IMR-90 (cell line): ENCODE measurements around the gene INHBC. TPM values are rescaled to one million over a fixed set of nuclear protein-coding genes. Genes with fewer than 3 reads are reported as not detected.

Experiments used
- ATAC-seq: fragments of 200-7000 bp; cut with Tn5 transposase; 2 replicates; pipeline ENCODE4 v1.9.1; 2020; ENCODE audit warnings: low read depth, mild to moderate bottlenecking, moderate library complexity
- BruUV-seq: library from RNA; stranded (reverse); fragments of 400-500 nt; replicated peaks from 2 replicates; lab custom pipeline; 2021; lab: Mats Ljungman, UMichigan
- CTCF ChIA-PET: fragments of 300-600 bp; formaldehyde crosslinking; extraction: SDS; loops from one replicate; lab custom pipeline; 2021; ENCODE audit warnings: antibody characterized with exemption; lab: Yijun Ruan, JAX
- POLR2A ChIA-PET: fragments of 300-600 bp; sonication (Branson Sonifier 250); formaldehyde crosslinking; loops from one replicate; lab custom pipeline; 2022; ENCODE audit warnings: antibody characterized with exemption; ENCODE audit not compliant: unreplicated experiment; lab: Charles Lee
- DNase-seq: peaks from one replicate; pipeline ENCODE4 v3.0.0; 2013
- H2AFZ ChIP-seq: replicated peaks from 2 replicates; pipeline ENCODE3; 2013; ENCODE audit warnings: low read length, mild to moderate bottlenecking; ENCODE audit not compliant: poor library complexity
- H2AK5ac ChIP-seq: 2 replicates; pipeline ENCODE4 v1.6.1; 2013; ENCODE audit warnings: low read depth, low read length, inconsistent platforms
- H2AK9ac ChIP-seq: replicated peaks from 2 replicates; pipeline ENCODE3; 2013; ENCODE audit warnings: mild to moderate bottlenecking, low read depth, low read length, moderate library complexity; ENCODE audit not compliant: poor library complexity
- H2BK120ac ChIP-seq: 2 replicates; pipeline ENCODE4 v1.6.1; 2013; ENCODE audit warnings: low read depth, low read length, inconsistent platforms
- H2BK15ac ChIP-seq: 3 replicates; pipeline ENCODE4 v1.6.1; 2013; ENCODE audit warnings: low read depth, low read length, inconsistent platforms
- H2BK20ac ChIP-seq: 2 replicates; pipeline ENCODE4 v1.6.1; 2013; ENCODE audit warnings: low read depth, mild to moderate bottlenecking, inconsistent platforms, low read length, moderate library complexity
- H2BK5ac ChIP-seq: 2 replicates; pipeline ENCODE4 v1.6.1; 2013; ENCODE audit warnings: mild to moderate bottlenecking, low read depth, low read length, inconsistent platforms; ENCODE audit not compliant: poor library complexity, severe bottlenecking
- H3K14ac ChIP-seq: replicated peaks from 2 replicates; pipeline ENCODE4 v1.6.1; 2013; ENCODE audit warnings: low read depth, low read length, inconsistent platforms
- H3K18ac ChIP-seq: 2 replicates; pipeline ENCODE4 v1.6.1; 2013; ENCODE audit warnings: low read depth, low read length, control low read depth
- H3K23ac ChIP-seq: 2 replicates; pipeline ENCODE4 v1.6.1; 2013; ENCODE audit warnings: low read depth, low read length, inconsistent platforms
- H3K27ac ChIP-seq: 2 replicates; pipeline ENCODE4 v1.5.1; 2013; ENCODE audit warnings: mild to moderate bottlenecking, control low read depth, low read length; ENCODE audit not compliant: insufficient read depth
- H3K27me3 ChIP-seq: 2 replicates; pipeline ENCODE4 v1.6.1; 2013; ENCODE audit warnings: low read length; ENCODE audit not compliant: control insufficient read depth, insufficient read depth
- H3K36me3 ChIP-seq: 2 replicates; pipeline ENCODE4 v1.6.1; 2013; ENCODE audit warnings: low read length, mixed read lengths; ENCODE audit not compliant: control insufficient read depth, insufficient read depth
- H3K4ac ChIP-seq: 2 replicates; pipeline ENCODE4 v1.6.1; 2013; ENCODE audit warnings: low read depth, low read length, inconsistent platforms
- H3K4me1 ChIP-seq: 2 replicates; pipeline ENCODE4 v1.6.1; 2013; ENCODE audit warnings: low read length, mixed read lengths; ENCODE audit not compliant: control insufficient read depth, insufficient read depth
- H3K4me2 ChIP-seq: 2 replicates; pipeline ENCODE4 v1.6.1; 2013; ENCODE audit warnings: low read depth, mild to moderate bottlenecking, control low read depth, low read length, moderate library complexity
- H3K4me3 ChIP-seq: 2 replicates; pipeline ENCODE4 v1.5.1; 2013; ENCODE audit warnings: low read depth, mild to moderate bottlenecking, control low read depth, low read length, moderate library complexity; ENCODE audit not compliant: insufficient read depth
- H3K56ac ChIP-seq: 2 replicates; pipeline ENCODE4 v1.6.1; 2013; ENCODE audit warnings: low read length, inconsistent platforms; ENCODE audit not compliant: insufficient read depth; ENCODE audit errors: extremely low read depth
- H3K79me1 ChIP-seq, 2 experiments: 2 replicates each; pipeline ENCODE4 v1.6.1; 2013; ENCODE audit warnings: low read length in 2 of 2, inconsistent platforms in 1 of 2, low read depth in 1 of 2
- H3K9ac ChIP-seq: 2 replicates; pipeline ENCODE4 v1.6.1; 2013; ENCODE audit warnings: low read depth, low read length, control low read depth
- H3K9me1 ChIP-seq: 2 replicates; pipeline ENCODE4 v1.6.1; 2013; ENCODE audit warnings: low read length, inconsistent platforms; ENCODE audit not compliant: insufficient read depth
- H3K9me3 ChIP-seq: 2 replicates; pipeline ENCODE4 v1.6.1; 2013; ENCODE audit warnings: low read length; ENCODE audit not compliant: control insufficient read depth, insufficient read depth
- H4K20me1 ChIP-seq: 2 replicates; pipeline ENCODE4 v1.6.1; 2013; ENCODE audit warnings: low read length, inconsistent platforms; ENCODE audit not compliant: insufficient read depth
- H4K5ac ChIP-seq: 2 replicates; pipeline ENCODE4 v1.6.1; 2013; ENCODE audit warnings: mild to moderate bottlenecking, low read depth, low read length, control low read depth
- H4K8ac ChIP-seq, 2 experiments: 2 replicates each; pipeline ENCODE4 v1.6.1; 2013; ENCODE audit warnings: low read depth in 2 of 2, low read length in 2 of 2, control low read depth in 1 of 2, inconsistent platforms in 1 of 2
- H4K91ac ChIP-seq: 2 replicates; pipeline ENCODE4 v1.6.1; 2013; ENCODE audit warnings: low read depth, low read length, inconsistent platforms; ENCODE audit not compliant: insufficient read depth
- CHD1 ChIP-seq: IDR thresholded peaks from 2 replicates; pipeline ENCODE4 v1.6.1; 2012; ENCODE audit warnings: low read depth, low read length, improper control_type of control experiment
- MAZ ChIP-seq: IDR thresholded peaks from 2 replicates; pipeline ENCODE4 v1.6.1; 2012; ENCODE audit warnings: low read depth, mild to moderate bottlenecking, low read length, improper control_type of control experiment, moderate library complexity, borderline replicate concordance
- MXI1 ChIP-seq: IDR thresholded peaks from 2 replicates; pipeline ENCODE4 v1.6.1; 2012; ENCODE audit warnings: low read depth, mild to moderate bottlenecking, low read length, moderate library complexity, borderline replicate concordance
- POLR2A ChIP-seq: IDR thresholded peaks from 2 replicates; pipeline ENCODE4 v1.6.1; 2012; ENCODE audit warnings: mild to moderate bottlenecking, low read depth, low read length
- RAD21 ChIP-seq: IDR thresholded peaks from 2 replicates; pipeline ENCODE4 v1.6.1; 2012; ENCODE audit warnings: low read length, improper control_type of control experiment
- RCOR1 ChIP-seq: IDR thresholded peaks from 2 replicates; pipeline ENCODE4 v1.6.1; 2012; ENCODE audit warnings: mild to moderate bottlenecking, low read length, improper control_type of control experiment; ENCODE audit not compliant: insufficient replicate concordance
- SMC3 ChIP-seq: fragments of 150-350 bp; IDR thresholded peaks from 2 replicates; pipeline ENCODE4 v1.6.1; 2016; ENCODE audit warnings: low read depth, mild to moderate bottlenecking, antibody characterized with exemption, low read length, moderate library complexity
- WGBS, 2 experiments: methylation state at CpG; one replicate each; pipeline versions ENCODE4 v1.1.5 to v1.1.7; 2013; ENCODE audit warnings: missing lambda C conversion rate in 2 of 2; ENCODE audit not compliant: insufficient read length in 1 of 2; ENCODE audit errors: extremely low coverage in 2 of 2; 5-methylcytosine and 5-hydroxymethylcytosine counted together
- dilution Hi-C: fragments of 300-500 bp; cut with HindIII; formaldehyde crosslinking; loops from one replicate; pipeline ENCODE4 v1.14.3; 2018; ENCODE audit warnings: low sequenced_read_pairs; ENCODE audit not compliant: unreplicated experiment
- in situ Hi-C: fragments of 300-500 bp; cut with MboI; formaldehyde crosslinking; loops from 3 replicates; pipeline ENCODE4 v1.14.3; 2019; ENCODE audit warnings: low sequenced_read_pairs, inconsistent platforms, mixed read lengths
- intact Hi-C: fragments of 100-400 bp; cut with micrococcal nuclease; formaldehyde crosslinking; loops from 2 replicates; pipeline ENCODE4 v1.10.0; 2022
- polyA plus RNA-seq, 3 experiments: library from polyadenylated mRNA; depleted of rRNA; stranded (reverse); fragments of >200 nt; gene quantifications; 2 replicates each; pipeline ENCODE4 v1.2.3, GENCODE V29; 2012; ENCODE audit warnings: low replicate concordance in 1 of 3
- total RNA-seq: library from RNA; depleted of rRNA; stranded (reverse); fragments of >200 nt; gene quantifications from 2 replicates; pipeline ENCODE4 v1.2.3, GENCODE V29; 2012
- TF ChIP-seq, protein P1 (sequence below): fragments of 150-350 bp; IDR thresholded peaks from 2 replicates; pipeline ENCODE4 v1.6.1; 2017; ENCODE audit warnings: mild to moderate bottlenecking, antibody characterized with exemption, low read length, low read depth
- TF ChIP-seq, protein P2 (sequence below): fragments of 150-350 bp; IDR thresholded peaks from 2 replicates; pipeline ENCODE4 v1.6.1; 2016; ENCODE audit warnings: low read depth, mild to moderate bottlenecking, low read length, moderate library complexity, borderline replicate concordance

INHBC gene
- total and polyA plus RNA-seq, 2 of the 4 experiments (the other 2 are of a cell fraction): 0.09 TPM; not detected in 1

DNA sequence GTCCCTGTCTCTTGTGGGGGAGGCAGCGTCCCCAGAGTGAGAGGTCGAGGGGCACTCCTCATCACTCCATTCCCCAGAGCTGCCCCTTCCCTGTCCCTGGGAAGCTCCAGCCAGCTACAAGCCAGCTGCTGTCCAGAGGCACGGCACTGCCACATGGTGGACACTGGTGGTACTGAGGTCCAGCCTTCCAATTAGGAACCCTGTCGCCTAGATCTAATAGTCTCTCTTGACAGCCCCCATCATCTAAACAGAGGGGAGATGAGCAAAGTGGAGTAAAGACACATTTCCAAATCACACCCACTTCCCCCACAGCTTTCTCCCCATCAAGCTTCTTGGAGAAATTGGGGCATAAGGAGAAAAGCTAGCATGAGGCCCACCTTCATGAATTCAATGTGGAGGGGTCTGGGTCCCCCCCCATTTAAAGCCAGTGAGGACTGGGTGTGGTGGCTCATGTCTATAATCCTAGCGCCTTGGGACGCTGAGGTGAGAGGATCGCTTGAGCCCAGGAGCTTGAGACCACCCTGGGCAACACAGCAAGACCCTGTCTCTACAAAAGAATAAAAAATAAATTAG lies 18.4 kb downstream of the INHBC start (continued):
- no peak for TF ChIP-seq MXI1
- peak; percentile 98 for TF ChIP-seq RAD21

DNA sequence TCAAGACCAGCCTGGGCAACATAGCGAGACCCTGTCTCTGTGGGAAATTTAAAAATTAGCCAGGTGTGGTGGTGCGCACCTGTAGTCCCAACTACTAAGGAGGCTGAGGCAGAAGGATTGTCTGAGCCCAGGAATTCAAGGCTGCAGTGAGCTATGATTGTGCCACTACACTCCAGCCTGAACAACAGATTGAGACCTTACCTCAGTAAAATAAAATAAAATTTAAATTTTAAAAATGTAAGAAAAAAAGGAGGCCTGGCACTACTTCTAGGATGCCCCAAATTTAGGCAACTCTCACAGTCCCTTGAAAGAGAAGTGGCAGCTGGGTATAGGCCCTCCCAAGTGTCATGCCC lies 19.6 kb downstream of the INHBC start:
- H3K4me1 ChIP-seq: peaks cover 36% of the 10 kb centered on the region
- peak overlapping the region; percentile 75; the same call in 1 of the 3 replicates for H2BK15ac ChIP-seq
- ATAC-seq (no peak), DNase-seq (no peak)
- peaks cover 0 to 16% of the 10 kb centered on the region in 2 experiments; a peak in 1 of 4 replicates for H3K79me1 ChIP-seq
- H4K91ac ChIP-seq: peak overlapping the region; percentile 99
- peak overlapping the region; percentile 92 for H2AK9ac ChIP-seq
- peak overlapping the region; percentile 78 to 96; a peak in 3 of 4 replicates for H4K8ac ChIP-seq
- POLR2A ChIA-PET: no interaction called here
- dilution Hi-C loops: no loop called here
- peak overlapping the region; percentile 89 for H2BK20ac ChIP-seq
- TF ChIP-seq MAZ (no peak), SMC3 (no peak), RCOR1 (no peak), CHD1 (no peak), POLR2A (no peak), RAD21 (no peak)
- TF ChIP-seq, protein P1, sequence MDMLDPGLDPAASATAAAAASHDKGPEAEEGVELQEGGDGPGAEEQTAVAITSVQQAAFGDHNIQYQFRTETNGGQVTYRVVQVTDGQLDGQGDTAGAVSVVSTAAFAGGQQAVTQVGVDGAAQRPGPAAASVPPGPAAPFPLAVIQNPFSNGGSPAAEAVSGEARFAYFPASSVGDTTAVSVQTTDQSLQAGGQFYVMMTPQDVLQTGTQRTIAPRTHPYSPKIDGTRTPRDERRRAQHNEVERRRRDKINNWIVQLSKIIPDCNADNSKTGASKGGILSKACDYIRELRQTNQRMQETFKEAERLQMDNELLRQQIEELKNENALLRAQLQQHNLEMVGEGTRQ: no peak
- TF ChIP-seq, protein P2, sequence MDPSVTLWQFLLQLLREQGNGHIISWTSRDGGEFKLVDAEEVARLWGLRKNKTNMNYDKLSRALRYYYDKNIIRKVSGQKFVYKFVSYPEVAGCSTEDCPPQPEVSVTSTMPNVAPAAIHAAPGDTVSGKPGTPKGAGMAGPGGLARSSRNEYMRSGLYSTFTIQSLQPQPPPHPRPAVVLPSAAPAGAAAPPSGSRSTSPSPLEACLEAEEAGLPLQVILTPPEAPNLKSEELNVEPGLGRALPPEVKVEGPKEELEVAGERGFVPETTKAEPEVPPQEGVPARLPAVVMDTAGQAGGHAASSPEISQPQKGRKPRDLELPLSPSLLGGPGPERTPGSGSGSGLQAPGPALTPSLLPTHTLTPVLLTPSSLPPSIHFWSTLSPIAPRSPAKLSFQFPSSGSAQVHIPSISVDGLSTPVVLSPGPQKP: no peak
- BruUV-seq: no TSS peak
- peak overlapping the region; percentile 97 for H2BK120ac ChIP-seq
- H4K20me1 ChIP-seq: no peaks in the 10 kb centered on the region
- intact Hi-C loops: loop anchor here (5.0 kb wide), 1 partner anchor 82 kb away; no protein-coding TSS in a partner anchor
- peak overlapping the region; percentile 99 for H2AK5ac ChIP-seq
- peak overlapping the region; percentile 74 for H2AFZ ChIP-seq
- H3K4me3 ChIP-seq: no peak overlapping the region
- peak overlapping the region; percentile 73 for H2BK5ac ChIP-seq
- peak overlapping the region; percentile 94; the same call in 1 of the 2 replicates for H3K23ac ChIP-seq
- peaks cover 28% of the 10 kb centered on the region for H3K9me1 ChIP-seq
- H3K36me3 ChIP-seq: no peaks in the 10 kb centered on the region
- peak overlapping the region; percentile 73 for H3K27ac ChIP-seq
- H3K14ac ChIP-seq: peak overlapping the region; percentile 91
- H3K4me2 ChIP-seq: no peak overlapping the region
- no peaks in the 10 kb centered on the region for H3K27me3 ChIP-seq
- no peaks in the 10 kb centered on the region for H3K9me3 ChIP-seq
- CTCF ChIA-PET: interaction anchor here (1.0 kb wide), 1 partner anchor 147 kb away, joined by 3 read pairs; no protein-coding TSS in a partner anchor
- H3K56ac ChIP-seq: no peak overlapping the region
- peak overlapping the region; percentile 31; the same call in 1 of the 2 replicates for H4K5ac ChIP-seq
- in situ Hi-C loops: loop anchor here (5.0 kb wide), 2 partner anchors 142 to 187 kb away; no protein-coding TSS in a partner anchor
- H3K4ac ChIP-seq: peak overlapping the region; percentile 97
- peak overlapping the region; percentile 41 for H3K9ac ChIP-seq
- no CpG with 5 or more reads among the region's 2 CpGs for WGBS, 2 experiments
- H3K18ac ChIP-seq: peak overlapping the region; percentile 21; the same call in 1 of the 2 replicates
